ENCODE measurements around the gene HSPD1. TPM values are rescaled to one million over a fixed set of nuclear protein-coding genes. Genes with fewer than 3 reads are reported as not detected.

The HSPD1 gene
- total RNA-seq, 1 donor from 2014 or later: 150 TPM

- Histone ChIP-seq H3K36me3 (no peaks in the 10 kb centered on the region), H3K27me3 (ENCODE audit: low read depth) (no peaks in the 10 kb centered on the region), H3K27ac (no peak overlapping the region), H3K4me3 (no peak overlapping the region), H3K4me1 (peaks cover 10% of the 10 kb centered on the region), H3K9me3 (no peaks in the 10 kb centered on the region)
- intact Hi-C loops (cut with DNase I): no loop called here
- ATAC-seq (no peak), DNase-seq (no peak)
- TF ChIP-seq CTCF (IDR thresholded peaks at IDR 0.05): no peak
Observed at GRCh38 chr2:197446844-197447243, 52.8 kb downstream of the HSPD1 start.

GRCh38 chr2:197445746-197446145 lies 53.9 kb downstream of the HSPD1 start:
- intact Hi-C loops (cut with DNase I): no loop called here
- TF ChIP-seq CTCF (IDR thresholded peaks at IDR 0.05): no peak
- no peak for ATAC-seq

GRCh38 chr2:197442857-197443256 lies 56.8 kb downstream of the HSPD1 start:
- DNase-seq (no peak), ATAC-seq (peak; percentile 73 to 78)
- Histone ChIP-seq H3K27me3 (ENCODE audit: low read depth) (no peaks in the 10 kb centered on the region), H3K36me3 (no peaks in the 10 kb centered on the region), H3K27ac (peak overlapping the region; percentile 6), H3K9me3 (no peaks in the 10 kb centered on the region), H3K4me3 (no peak overlapping the region), H3K4me1 (peaks cover 10% of the 10 kb centered on the region)
- TF ChIP-seq CTCF (IDR thresholded peaks at IDR 0.05): no peak
- intact Hi-C loops (cut with DNase I): no loop called here

More at GRCh38 chr2:197445746-197446145, 53.9 kb downstream of the HSPD1 start:
- Histone ChIP-seq H3K36me3 (no peaks in the 10 kb centered on the region), H3K4me3 (no peak overlapping the region), H3K27me3 (ENCODE audit: low read depth) (no peaks in the 10 kb centered on the region), H3K27ac (no peak overlapping the region), H3K4me1 (peaks cover 10% of the 10 kb centered on the region), H3K9me3 (no peaks in the 10 kb centered on the region)
- no peak for DNase-seq

GRCh38 chr2:197437380-197437779 lies 62.3 kb downstream of the HSPD1 start:
- Histone ChIP-seq H3K36me3 (no peaks in the 10 kb centered on the region), H3K9me3 (no peaks in the 10 kb centered on the region), H3K4me3 (no peak overlapping the region), H3K4me1 (peaks cover 21% of the 10 kb centered on the region), H3K27ac (no peak overlapping the region), H3K27me3 (ENCODE audit: low read depth) (no peaks in the 10 kb centered on the region)
- DNase-seq (no peak), ATAC-seq (no peak)
- TF ChIP-seq CTCF (IDR thresholded peaks at IDR 0.05): no peak
- intact Hi-C loops (cut with DNase I): no loop called here

Other genes starting within 250 kb of the HSPD1 start
- 58.7 TPM for gene ANKRD44, start 189.1 kb downstream of the HSPD1 start, total RNA-seq
- gene SF3B1, start 64.8 kb downstream of the HSPD1 start, total RNA-seq: 230 TPM
- gene COQ10B, start 46.3 kb downstream of the HSPD1 start, total RNA-seq: 24.3 TPM
- 65.3 TPM for gene HSPE1, start 539 bp upstream of the HSPD1 start, total RNA-seq
- gene MOB4, start 16.2 kb upstream of the HSPD1 start, total RNA-seq: 21.3 TPM
- gene RFTN2, start 175.7 kb upstream of the HSPD1 start, total RNA-seq: 4.3 TPM
- 5.0 TPM for gene MARS2, start 205.5 kb upstream of the HSPD1 start, total RNA-seq

Measured in lower lobe of right lung (tissue), 2 donors.